GM12873 (cell line): ENCODE measurements around the gene CIROP.

Experiments used
- TF ChIP-seq, protein P1 (sequence below): IDR thresholded peaks from 2 replicates; pipeline ENCODE4 v1.5.1; 2012; ENCODE audit warnings: low read depth, mild to moderate bottlenecking, moderate library complexity, low read length, control low read depth; ENCODE audit not compliant: insufficient read depth; ENCODE audit errors: missing control alignments

The CIROP gene

DNA sequence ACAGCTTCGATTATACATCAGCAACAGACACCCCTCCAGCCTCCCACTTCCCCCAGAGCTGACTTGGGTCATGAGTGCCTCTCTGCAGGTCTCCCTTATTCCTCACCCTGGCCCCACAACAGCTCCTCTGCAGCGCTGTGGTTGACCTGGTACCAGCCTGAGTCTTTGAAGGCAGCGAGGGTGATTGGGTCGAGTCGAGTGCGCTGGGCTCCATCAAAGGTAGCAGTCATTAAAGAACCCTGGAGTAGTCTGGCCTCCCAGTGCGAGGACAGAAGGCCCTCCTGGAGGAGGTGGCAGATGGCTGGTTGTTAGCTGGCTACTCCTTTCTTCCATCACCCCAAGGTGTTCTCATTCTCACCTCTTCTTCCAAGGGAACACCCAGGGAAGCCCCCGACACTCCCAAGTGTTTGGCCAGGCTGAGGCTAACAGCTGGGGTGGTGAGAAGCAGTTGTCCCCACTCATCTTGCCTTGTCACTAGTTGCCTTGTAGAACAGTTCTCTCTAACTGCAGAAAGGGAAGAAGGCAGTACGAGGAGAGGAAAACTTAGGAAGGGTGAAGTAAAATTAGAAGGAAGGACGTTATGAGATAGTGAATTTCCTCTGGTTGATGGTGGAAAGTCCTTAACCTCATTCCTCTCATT, 2.7 kb downstream of the CIROP start:
- TF ChIP-seq, protein P1, sequence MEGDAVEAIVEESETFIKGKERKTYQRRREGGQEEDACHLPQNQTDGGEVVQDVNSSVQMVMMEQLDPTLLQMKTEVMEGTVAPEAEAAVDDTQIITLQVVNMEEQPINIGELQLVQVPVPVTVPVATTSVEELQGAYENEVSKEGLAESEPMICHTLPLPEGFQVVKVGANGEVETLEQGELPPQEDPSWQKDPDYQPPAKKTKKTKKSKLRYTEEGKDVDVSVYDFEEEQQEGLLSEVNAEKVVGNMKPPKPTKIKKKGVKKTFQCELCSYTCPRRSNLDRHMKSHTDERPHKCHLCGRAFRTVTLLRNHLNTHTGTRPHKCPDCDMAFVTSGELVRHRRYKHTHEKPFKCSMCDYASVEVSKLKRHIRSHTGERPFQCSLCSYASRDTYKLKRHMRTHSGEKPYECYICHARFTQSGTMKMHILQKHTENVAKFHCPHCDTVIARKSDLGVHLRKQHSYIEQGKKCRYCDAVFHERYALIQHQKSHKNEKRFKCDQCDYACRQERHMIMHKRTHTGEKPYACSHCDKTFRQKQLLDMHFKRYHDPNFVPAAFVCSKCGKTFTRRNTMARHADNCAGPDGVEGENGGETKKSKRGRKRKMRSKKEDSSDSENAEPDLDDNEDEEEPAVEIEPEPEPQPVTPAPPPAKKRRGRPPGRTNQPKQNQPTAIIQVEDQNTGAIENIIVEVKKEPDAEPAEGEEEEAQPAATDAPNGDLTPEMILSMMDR, result no peak

DNA sequence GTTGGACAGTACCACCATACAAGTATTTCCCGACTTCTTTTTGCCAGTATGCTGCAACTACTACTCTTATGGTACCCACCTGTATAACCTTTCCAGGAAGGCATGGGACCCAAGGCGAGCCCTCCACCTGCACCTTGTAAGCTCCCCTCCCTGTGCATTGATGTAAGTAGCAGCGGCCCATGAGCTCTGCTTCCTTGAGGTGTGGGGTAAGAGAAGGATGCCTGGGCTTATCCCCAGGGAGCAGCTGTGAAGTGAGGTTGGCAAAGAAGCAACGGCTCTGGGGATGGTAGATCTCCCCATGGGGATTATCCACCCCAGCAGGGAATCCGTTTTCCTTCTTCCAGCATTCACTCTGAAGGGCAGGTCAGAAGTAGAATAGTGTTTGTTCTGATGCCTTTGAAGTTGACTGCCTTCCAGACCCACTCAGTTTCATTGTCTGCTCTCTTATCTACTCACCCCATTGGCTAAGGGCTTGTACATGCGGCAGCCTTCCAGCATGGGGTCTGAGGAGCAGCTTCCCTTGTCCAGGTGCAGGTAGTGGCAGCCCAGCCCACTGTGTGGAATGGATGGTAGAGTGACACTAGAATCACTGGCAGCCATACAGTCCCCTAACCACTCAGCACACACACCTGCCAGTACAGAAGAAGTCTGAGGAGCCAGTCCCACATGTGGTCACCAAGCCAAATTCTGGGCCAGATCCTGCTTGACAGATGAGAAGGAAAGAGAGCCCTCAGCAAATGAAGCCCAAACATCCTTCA, 3.4 kb downstream of the CIROP start:
- TF ChIP-seq, protein P1, result no peak

DNA sequence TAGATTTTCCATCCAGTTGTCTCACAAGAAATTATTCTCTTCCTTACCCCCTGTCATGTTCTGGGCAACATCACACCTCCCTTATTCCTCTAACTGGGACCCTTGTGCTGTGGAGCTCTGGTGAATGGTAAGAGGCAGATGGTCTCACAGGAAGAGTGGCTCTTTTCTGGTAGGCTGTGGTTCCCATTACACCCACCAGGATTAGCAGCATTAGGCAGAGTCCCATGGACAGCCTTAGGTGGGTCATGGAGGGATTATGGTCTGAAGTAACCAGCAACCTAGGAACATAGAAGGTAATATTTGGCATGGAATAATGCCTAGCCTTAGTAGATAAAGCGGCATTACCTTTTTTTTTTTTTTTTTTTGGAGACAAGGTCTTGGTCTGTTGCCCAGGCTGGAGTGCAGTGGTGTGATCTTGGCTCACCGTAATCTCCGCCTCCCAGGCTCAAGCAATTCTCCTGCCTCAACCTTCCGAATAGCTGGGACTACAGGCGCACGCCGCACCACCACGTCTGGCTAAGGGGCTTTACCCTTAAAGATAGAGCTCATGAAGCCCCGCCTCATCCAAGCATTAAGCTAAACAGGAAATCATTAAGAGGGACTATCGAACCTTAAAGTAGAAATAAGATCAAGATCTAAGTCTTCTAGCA, 5.5 kb downstream of the CIROP start:
- TF ChIP-seq, protein P1, result no peak

DNA sequence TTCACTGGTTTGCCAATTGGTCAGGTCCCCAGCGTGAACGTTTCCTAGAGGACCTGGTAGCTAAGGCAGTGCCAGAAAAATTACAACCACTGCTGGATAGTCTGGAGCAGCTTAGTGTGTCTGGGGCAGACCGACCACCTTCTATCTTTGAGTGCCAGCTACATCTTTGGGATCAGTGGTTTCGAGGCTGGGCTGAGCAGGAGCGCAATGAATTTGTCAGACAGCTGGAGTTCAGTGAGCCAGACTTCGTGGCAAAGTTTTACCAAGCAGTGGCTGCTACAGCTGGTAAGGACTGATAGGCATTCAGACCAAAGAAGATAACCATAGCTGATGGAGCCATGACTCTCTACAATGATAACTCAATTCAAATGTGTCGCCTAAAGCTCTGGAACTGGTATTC, 7.0 kb downstream of the CIROP start:
- TF ChIP-seq, protein P1, result no peak

DNA sequence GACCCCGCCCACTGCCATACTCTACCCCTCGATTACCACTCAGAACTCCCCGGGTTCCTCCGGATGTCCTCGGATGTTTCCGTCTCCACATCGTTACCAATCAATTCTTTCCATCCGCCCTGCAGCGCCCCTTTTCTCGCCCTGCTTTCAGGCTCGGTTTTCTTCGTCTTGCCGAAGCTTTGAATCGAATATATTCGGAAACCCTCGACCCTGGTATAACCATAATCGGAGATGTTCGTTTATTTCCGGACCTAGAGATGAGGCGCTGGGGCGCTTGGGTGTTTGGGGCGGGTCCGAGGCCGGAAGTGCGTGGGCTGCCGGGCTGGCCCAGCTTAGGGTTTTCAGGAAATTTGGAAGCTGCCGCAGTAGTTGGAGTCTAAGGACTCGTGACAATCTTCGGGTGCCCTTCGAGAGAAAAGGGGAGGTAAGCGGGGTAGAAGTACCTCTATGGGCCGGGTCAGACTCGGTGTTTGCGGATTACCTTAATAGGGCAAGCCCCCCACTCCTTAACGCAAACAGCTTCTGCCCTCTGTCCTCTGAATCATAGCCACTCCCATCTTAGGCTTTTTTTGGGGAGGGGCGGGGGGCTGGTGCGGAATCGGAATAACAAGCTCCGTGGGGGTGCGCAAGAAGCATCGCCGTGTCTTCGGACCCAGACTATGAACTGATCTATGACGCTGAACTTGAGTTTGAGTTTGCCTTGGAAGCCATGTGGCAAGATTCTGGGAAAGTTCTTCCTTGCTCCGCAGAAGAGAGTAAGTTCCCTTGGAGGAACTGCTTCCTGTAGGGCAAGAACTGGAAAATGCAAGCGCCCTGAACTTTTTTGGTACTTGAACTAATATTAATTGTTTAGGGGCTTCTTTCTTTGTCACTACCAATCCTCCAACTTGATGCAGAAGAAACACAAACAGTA, 9.3 kb downstream of the CIROP start, which contains the start of gene C14orf119:
Gene C14orf119 (plus strand): TSS at position 310 of the 913 bp plus-strand sequence. CDS start 2,154 bp downstream, outside the sequence.
- TF ChIP-seq, protein P1, result no peak

DNA sequence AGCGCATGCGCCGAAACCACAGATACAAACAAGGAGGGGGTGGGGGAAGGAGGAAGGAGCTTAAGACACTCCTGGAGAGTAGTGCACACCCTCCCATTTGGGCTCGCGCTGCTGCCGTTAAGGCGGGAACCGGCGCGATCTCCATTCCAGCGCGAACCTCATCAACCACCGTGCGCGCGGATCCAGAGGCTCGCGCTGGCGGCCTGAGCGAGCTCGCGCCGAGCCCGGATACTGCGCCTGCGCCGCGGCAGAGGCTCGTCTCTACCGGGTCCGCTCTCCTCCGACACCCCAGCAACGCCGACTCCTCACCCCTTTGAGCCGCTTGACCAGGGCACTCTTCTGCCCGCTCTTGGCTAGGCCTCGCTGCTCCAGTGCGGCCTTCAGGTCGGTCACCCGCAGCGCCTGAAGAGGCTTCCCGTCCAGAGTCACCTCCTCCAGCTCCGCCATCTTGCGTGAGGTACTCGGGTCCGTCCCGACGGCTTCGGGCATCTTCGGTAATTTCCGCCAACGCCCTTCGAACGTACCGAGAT, 10.1 kb downstream of the CIROP start, which contains the start of gene ACIN1:
Gene ACIN1 (minus strand): TSS at position 471 of the 530 bp plus-strand sequence. CDS start 24 bp downstream, at position 447.
- TF ChIP-seq, protein P1, result no peak
